Measurements from ENCODE around the gene CCDC88C. TPM values are rescaled to one million over a fixed set of nuclear protein-coding genes. Genes with fewer than 3 reads are reported as not detected.

The CCDC88C gene
- total RNA-seq, 4 donors from 2014 or later = 3.2 to 32.7 (median 11.0) TPM

DNA sequence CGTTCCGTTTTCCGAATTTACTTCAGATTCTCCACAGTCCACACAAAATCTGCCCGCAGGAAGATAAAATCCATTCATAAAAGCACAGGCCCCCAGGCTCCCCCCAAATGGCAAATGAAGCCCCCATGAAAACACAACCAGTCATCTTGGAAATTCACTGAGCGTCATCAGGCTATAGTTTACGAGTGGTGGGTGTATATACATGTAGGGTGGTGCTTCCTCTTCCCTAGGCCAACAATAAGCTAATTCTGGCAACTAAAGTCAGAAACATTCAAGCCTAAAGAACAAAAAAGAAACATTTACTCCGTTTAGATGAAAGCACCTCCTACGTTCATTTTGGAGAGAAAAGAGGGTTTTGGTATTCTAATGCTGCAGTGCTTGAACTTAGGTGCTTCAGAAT lies 179.0 kb downstream of the CCDC88C start:
- no peak overlapping the region for H3K27ac ChIP-seq
- no peak for DNase-seq
- H3K36me3 ChIP-seq = no peaks in the 10 kb centered on the region
- no peak overlapping the region for H3K4me3 ChIP-seq
- TF ChIP-seq CTCF (IDR thresholded peaks at IDR 0.05) = no peak
- TF ChIP-seq POLR2A (IDR thresholded peaks at IDR 0.05) = no peak
- no peaks in the 10 kb centered on the region for H3K4me1 ChIP-seq
- H3K27me3 ChIP-seq = no peaks in the 10 kb centered on the region
- peaks cover 0 to 3% of the 10 kb centered on the region in 2 donors for H3K9me3 ChIP-seq
- intact Hi-C loops (cut with DNase I; ENCODE audit: low total_unique reads) = no loop called here

DNA sequence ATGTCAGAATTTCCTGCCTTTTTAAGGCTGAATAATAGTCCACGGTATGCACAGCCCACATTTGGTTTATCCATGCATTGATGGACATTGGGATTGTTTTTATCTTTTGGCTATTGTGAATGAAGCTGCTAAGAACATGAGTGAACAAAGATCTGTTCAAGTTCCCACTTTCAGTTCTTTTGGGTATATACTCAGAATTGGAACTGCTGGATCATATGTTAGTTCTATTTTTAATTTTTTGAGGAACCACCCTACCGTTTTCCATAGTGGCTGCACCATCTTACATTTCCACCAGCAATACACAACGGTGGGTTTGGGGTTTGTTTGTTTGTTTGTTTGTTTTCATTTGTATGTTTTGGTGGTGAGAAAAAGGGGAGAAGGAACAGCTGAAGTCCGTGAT lies 179.5 kb downstream of the CCDC88C start:
- DNase-seq = no peak
- Histone ChIP-seq H3K36me3 (no peaks in the 10 kb centered on the region), H3K27me3 (no peaks in the 10 kb centered on the region), H3K27ac (no peak overlapping the region), H3K9me3 (peaks cover 0 to 3% of the 10 kb centered on the region in 2 donors), H3K4me1 (no peaks in the 10 kb centered on the region), H3K4me3 (no peak overlapping the region)
- intact Hi-C loops (cut with DNase I; ENCODE audit: low total_unique reads) = no loop called here
- TF ChIP-seq POLR2A (IDR thresholded peaks at IDR 0.05) (no peak), CTCF (IDR thresholded peaks at IDR 0.05) (no peak)

DNA sequence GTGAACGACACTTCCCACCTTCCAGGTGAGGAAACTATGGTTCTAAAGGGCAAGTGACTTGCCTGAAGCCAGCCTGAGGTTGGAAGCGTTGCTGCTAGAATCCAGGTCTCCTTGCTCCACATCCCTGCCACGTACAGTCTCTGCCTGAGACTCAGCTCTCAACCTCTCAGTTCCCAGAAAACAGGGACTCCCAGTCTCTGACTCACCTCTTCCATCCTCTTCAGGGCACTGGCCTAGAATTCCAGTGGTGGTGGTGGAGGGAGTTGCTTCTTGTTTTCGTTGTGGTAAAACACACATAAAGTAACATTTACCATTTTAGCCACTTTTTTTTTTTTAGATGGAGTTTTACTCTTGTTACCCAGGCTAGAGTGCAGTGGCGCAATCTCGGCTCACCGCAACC lies 180.4 kb downstream of the CCDC88C start:
- H3K27ac ChIP-seq = no peak overlapping the region
- H3K4me1 ChIP-seq = no peaks in the 10 kb centered on the region
- H3K36me3 ChIP-seq = no peaks in the 10 kb centered on the region
- TF ChIP-seq POLR2A (IDR thresholded peaks at IDR 0.05) (no peak), CTCF (IDR thresholded peaks at IDR 0.05) (no peak)
- intact Hi-C loops (cut with DNase I; ENCODE audit: low total_unique reads) = no loop called here
- peaks cover 0 to 3% of the 10 kb centered on the region in 2 donors for H3K9me3 ChIP-seq
- H3K27me3 ChIP-seq = no peaks in the 10 kb centered on the region
- H3K4me3 ChIP-seq = no peak overlapping the region
- no peak for DNase-seq

DNA sequence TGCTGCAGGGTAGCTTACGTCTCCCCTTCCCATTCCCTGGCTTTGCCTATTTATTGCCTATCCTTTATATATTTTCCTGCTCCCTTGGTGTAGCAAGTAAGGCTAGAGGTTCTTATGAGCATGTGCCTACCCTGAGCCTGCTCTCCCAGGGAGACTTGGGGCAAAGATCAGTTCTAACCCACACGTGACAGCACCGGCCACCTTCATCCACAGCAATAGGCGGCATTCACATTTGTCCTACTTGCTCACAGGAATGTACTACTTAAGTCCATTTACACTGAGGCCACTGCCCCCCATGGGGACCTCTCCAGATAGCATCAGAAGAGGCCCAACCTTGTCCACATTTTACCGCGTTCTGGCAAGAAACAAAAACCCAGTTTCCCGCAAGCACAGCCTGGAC lies 181.8 kb downstream of the CCDC88C start:
- Histone ChIP-seq H3K36me3 (no peaks in the 10 kb centered on the region), H3K4me1 (no peaks in the 10 kb centered on the region), H3K9me3 (peaks cover 0 to 4% of the 10 kb centered on the region in 2 donors), H3K4me3 (no peak overlapping the region), H3K27ac (no peak overlapping the region), H3K27me3 (no peaks in the 10 kb centered on the region)
- no peak for TF ChIP-seq POLR2A (IDR thresholded peaks at IDR 0.05)
- DNase-seq = no peak
- intact Hi-C loops (cut with DNase I; ENCODE audit: low total_unique reads) = no loop called here

DNA sequence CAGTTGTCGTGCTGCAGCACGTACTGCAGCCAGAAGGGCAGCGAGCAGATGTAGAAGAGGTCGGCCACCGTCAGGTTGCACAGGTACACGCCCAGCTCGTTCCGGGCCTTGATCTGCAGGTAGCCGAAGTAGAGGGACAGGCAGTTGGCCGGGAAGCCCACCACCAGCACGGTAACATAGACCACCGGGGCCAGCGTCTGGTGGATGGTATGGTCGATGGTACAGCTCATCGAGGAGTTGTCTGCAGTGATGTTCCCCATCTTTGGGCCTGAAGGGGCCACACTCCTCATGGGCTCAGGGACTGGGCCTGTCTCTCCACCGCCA lies 182.9 kb downstream of the CCDC88C start:
- Histone ChIP-seq H3K4me1 (no peaks in the 10 kb centered on the region), H3K27ac (no peak overlapping the region), H3K36me3 (no peaks in the 10 kb centered on the region), H3K27me3 (no peaks in the 10 kb centered on the region), H3K4me3 (no peak overlapping the region), H3K9me3 (peaks cover 0 to 3% of the 10 kb centered on the region in 2 donors)
- intact Hi-C loops (cut with DNase I; ENCODE audit: low total_unique reads) = no loop called here
- TF ChIP-seq CTCF (IDR thresholded peaks at IDR 0.05) (no peak), POLR2A (IDR thresholded peaks at IDR 0.05) (no peak)
- DNase-seq = no peak
